A549 (cell line): ENCODE results near the gene SELPLG.

Experiments
- BHLHE40 ChIP-seq: IDR thresholded peaks from 2 replicates; pipeline ENCODE4 v1.6.1; 2012; ENCODE audit warnings: low read depth, low read length, inconsistent platforms
- EHMT2 ChIP-seq: fragments of 200-600 bp; sonication (generic); IDR thresholded peaks from 2 replicates; pipeline ENCODE4 v1.6.1; 2016; ENCODE audit warnings: antibody characterized with exemption, low read depth, mild to moderate bottlenecking, moderate library complexity
- EP300 ChIP-seq, 2 experiments: fragments of >200 bp; sonication (Bioruptor Twin); formaldehyde crosslinking; IDR thresholded peaks; 2 replicates in 1 of 2; 3 replicates in 1 of 2; pipeline ENCODE4 v1.6.1; 2016 to 2017
- HMGXB4 ChIP-seq: fragments of 250-450 bp; sonication (Bioruptor Pico); IDR thresholded peaks from 2 replicates; pipeline ENCODE4 v1.5.0; 2021; ENCODE audit warnings: mild to moderate bottlenecking, moderate library complexity, borderline replicate concordance
- KDM1A ChIP-seq: fragments of 200-600 bp; sonication (generic); IDR thresholded peaks from 2 replicates; pipeline ENCODE4 v1.6.1; 2016; ENCODE audit warnings: low read depth, mild to moderate bottlenecking
- MAX ChIP-seq: IDR thresholded peaks from 2 replicates; pipeline ENCODE4 v1.6.1; 2012
- POLR2A ChIP-seq: IDR thresholded peaks from 2 replicates; pipeline ENCODE4 v1.6.1; 2012; ENCODE audit warnings: mild to moderate bottlenecking, low read length
- POLR2AphosphoS2 ChIP-seq: conservative IDR thresholded peaks from 2 replicates; pipeline ENCODE4 v1.6.1; 2012; ENCODE audit warnings: low read length, improper control_type of control experiment, inconsistent platforms
- RAD21 ChIP-seq, 2 experiments: fragments of >200 bp in 1 of 2; sonication (Bioruptor Twin) in 1 of 2; formaldehyde crosslinking in 1 of 2; IDR thresholded peaks in 1 of 2; conservative IDR thresholded peaks in 1 of 2; 2 replicates in 1 of 2; 3 replicates in 1 of 2; pipeline ENCODE4 v1.6.1; 2012 to 2018; ENCODE audit warnings: inconsistent platforms in 1 of 2
- RFX5 ChIP-seq: fragments of 450-650 bp; IDR thresholded peaks from 2 replicates; pipeline ENCODE4 v1.7.1; 2014; ENCODE audit warnings: antibody characterized with exemption, mild to moderate bottlenecking, moderate library complexity
- SMC3 ChIP-seq: fragments of >200 bp; sonication (Bioruptor Twin); formaldehyde crosslinking; IDR thresholded peaks from 3 replicates; pipeline ENCODE4 v1.6.1; 2018; ENCODE audit warnings: inconsistent platforms
- TF ChIP-seq, protein P1 (sequence below): fragments of >200 bp; sonication (Bioruptor Twin); formaldehyde crosslinking; IDR thresholded peaks from 3 replicates; pipeline ENCODE4 v1.5.1; 2016
- TF ChIP-seq, protein P2 (sequence below): IDR thresholded peaks from 2 replicates; pipeline ENCODE4 v1.6.1; 2012; ENCODE audit warnings: low read depth, borderline replicate concordance

DNA sequence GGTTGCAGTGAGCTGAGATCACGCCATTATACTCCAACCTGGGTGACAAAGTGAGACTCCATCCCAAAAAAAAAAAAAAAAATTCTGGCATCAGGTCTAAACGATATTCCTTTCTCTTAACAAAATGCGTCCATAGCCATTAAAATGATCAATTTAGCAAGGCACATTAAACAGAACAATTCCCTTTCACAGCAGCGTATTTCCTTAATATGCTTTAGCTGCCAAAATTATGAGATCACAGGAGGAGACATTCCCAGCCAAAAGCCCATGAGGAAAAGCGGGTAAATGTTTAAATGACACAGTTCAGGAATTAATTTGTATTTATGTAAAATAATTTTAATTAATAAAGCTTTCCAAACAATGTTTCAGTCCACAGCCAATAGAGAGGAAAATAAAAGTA is 43.0 kb upstream of the SELPLG start:
- TF ChIP-seq SMC3 (no peak), RAD21 (conservative IDR thresholded peaks at IDR 0.05 in 1 of 2, IDR thresholded peaks at IDR 0.05 in 1 of 2) (no peak), POLR2A (no peak), KDM1A (no peak), POLR2AphosphoS2 (no peak), BHLHE40 (no peak), HMGXB4 (no peak), EHMT2 (no peak), EP300 (IDR thresholded peaks at IDR 0.05) (no peak), RFX5 (no peak), MAX (no peak)
- TF ChIP-seq, protein P1, sequence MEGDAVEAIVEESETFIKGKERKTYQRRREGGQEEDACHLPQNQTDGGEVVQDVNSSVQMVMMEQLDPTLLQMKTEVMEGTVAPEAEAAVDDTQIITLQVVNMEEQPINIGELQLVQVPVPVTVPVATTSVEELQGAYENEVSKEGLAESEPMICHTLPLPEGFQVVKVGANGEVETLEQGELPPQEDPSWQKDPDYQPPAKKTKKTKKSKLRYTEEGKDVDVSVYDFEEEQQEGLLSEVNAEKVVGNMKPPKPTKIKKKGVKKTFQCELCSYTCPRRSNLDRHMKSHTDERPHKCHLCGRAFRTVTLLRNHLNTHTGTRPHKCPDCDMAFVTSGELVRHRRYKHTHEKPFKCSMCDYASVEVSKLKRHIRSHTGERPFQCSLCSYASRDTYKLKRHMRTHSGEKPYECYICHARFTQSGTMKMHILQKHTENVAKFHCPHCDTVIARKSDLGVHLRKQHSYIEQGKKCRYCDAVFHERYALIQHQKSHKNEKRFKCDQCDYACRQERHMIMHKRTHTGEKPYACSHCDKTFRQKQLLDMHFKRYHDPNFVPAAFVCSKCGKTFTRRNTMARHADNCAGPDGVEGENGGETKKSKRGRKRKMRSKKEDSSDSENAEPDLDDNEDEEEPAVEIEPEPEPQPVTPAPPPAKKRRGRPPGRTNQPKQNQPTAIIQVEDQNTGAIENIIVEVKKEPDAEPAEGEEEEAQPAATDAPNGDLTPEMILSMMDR: no peak
- TF ChIP-seq, protein P2, sequence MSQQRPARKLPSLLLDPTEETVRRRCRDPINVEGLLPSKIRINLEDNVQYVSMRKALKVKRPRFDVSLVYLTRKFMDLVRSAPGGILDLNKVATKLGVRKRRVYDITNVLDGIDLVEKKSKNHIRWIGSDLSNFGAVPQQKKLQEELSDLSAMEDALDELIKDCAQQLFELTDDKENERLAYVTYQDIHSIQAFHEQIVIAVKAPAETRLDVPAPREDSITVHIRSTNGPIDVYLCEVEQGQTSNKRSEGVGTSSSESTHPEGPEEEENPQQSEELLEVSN: no peak
